ENCODE measurements around the gene GCH1. TPM values are rescaled to one million over a fixed set of nuclear protein-coding genes. Genes with fewer than 3 reads are reported as not detected.
"Not testable (repeated sequence)": the region's sequence is repeated elsewhere in the genome, so short reads cannot be mapped to it uniquely, and the experiment has no call there.

GCH1 gene
- total RNA-seq, 1 donor from 2014 or later, result 1.6 TPM

GRCh38 chr14:54804538-54805041 lies 98.0 kb downstream of the GCH1 start:
- DNase-seq (ENCODE audit: low spot score in 2 of 2) (no peak), FAIRE-seq (no peak)

GRCh38 chr14:54803926-54804537 lies 98.6 kb downstream of the GCH1 start:
- FAIRE-seq, result no peak

GRCh38 chr14:54803396-54803795 lies 99.2 kb downstream of the GCH1 start:
- FAIRE-seq (no peak), DNase-seq (ENCODE audit: low spot score in 2 of 2) (no peak)

More at GRCh38 chr14:54803926-54804537, 98.6 kb downstream of the GCH1 start:
- no peak for DNase-seq (ENCODE audit: low spot score in 2 of 2)

- not testable (repeated sequence) for DNase-seq (ENCODE audit: low spot score in 2 of 2); FAIRE-seq
Observed at GRCh38 chr14:54801482-54801881, 101.1 kb downstream of the GCH1 start.

- no peak for FAIRE-seq
- DNase-seq (ENCODE audit: low spot score in 2 of 2), result no peak
Observed at GRCh38 chr14:54798465-54799124, 104.0 kb downstream of the GCH1 start.

- no peak for FAIRE-seq
- DNase-seq (ENCODE audit: low spot score in 2 of 2), result no peak
Observed at GRCh38 chr14:54797986-54798385, 104.6 kb downstream of the GCH1 start.

GRCh38 chr14:54797556-54797955 lies 105.1 kb downstream of the GCH1 start:
- FAIRE-seq, result no peak
- DNase-seq (ENCODE audit: low spot score in 2 of 2), result no peak

GRCh38 chr14:54796961-54797360 lies 105.7 kb downstream of the GCH1 start:
- DNase-seq (ENCODE audit: low spot score in 2 of 2) (no peak), FAIRE-seq (no peak)

GRCh38 chr14:54794796-54795195 lies 107.8 kb downstream of the GCH1 start:
- FAIRE-seq (no peak), DNase-seq (ENCODE audit: low spot score in 2 of 2) (no peak)

GRCh38 chr14:54794159-54794558 lies 108.5 kb downstream of the GCH1 start:
- no peak for DNase-seq (ENCODE audit: low spot score in 2 of 2)
- FAIRE-seq, result no peak

- DNase-seq (ENCODE audit: low spot score in 2 of 2) (no peak), FAIRE-seq (no peak)
Observed at GRCh38 chr14:54792288-54792687, 110.3 kb downstream of the GCH1 start.

Small RNAs within 50 kb of the gene (small RNA-seq; reads per million reads assigned to genes)
- gene MIR4308, result not detected
- gene RNU6ATAC9P, result not detected

Other genes with a start within 250 kb of the GCH1 start
- 9.0 TPM for gene WDHD1, start 124.3 kb upstream of the GCH1 start, total RNA-seq
- gene SOCS4, start 124.4 kb upstream of the GCH1 start, total RNA-seq, result 44.0 TPM
- gene MAPK1IP1L, start 148.8 kb upstream of the GCH1 start, total RNA-seq, result 17.9 TPM
- gene LGALS3, start 226.4 kb upstream of the GCH1 start, total RNA-seq, result 10.6 TPM